ENCODE results near the gene CADM2.
A peak's percentile ranks its signal among the peaks of the same experiment; 100 is the strongest.

CADM2 gene

DNA sequence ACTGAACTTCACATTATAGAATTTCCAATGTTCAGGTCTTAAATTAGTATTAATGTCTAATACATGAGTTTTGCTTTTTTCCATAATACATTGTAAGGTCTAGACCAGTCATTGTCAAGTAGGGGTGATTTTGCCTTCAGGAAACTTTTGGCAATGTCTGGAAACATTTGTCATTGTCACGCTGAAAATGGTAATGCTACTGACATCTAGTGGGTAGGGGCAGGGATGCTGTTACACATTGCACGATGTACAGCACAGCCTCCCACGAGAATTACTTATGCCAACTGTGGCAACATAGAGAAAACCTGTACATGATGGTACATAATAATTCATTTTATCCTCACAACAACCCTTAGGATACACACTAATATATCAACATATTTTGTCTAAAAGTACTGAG is 384.1 kb downstream of the CADM2 start:
- no peak for DNase-seq

DNA sequence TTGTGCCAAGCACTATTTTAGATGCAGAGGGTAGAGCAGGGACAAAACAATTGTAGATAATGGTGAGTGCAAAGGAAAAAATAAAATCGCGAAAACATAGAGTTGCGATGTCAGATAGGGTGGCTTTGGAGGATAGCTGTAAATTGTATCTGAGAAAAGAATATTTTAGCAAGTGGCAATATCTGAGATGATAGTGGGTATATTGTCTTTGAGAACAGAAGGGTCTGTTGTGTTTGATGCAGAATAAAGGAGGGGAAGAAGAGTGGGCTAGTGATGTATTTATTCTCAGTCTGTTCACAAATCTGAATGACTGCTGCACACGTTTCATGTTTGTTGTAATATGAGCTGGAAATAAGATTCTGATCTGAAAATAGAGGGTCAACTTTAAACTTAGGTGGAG is 396.8 kb downstream of the CADM2 start:
- no peak for DNase-seq

DNA sequence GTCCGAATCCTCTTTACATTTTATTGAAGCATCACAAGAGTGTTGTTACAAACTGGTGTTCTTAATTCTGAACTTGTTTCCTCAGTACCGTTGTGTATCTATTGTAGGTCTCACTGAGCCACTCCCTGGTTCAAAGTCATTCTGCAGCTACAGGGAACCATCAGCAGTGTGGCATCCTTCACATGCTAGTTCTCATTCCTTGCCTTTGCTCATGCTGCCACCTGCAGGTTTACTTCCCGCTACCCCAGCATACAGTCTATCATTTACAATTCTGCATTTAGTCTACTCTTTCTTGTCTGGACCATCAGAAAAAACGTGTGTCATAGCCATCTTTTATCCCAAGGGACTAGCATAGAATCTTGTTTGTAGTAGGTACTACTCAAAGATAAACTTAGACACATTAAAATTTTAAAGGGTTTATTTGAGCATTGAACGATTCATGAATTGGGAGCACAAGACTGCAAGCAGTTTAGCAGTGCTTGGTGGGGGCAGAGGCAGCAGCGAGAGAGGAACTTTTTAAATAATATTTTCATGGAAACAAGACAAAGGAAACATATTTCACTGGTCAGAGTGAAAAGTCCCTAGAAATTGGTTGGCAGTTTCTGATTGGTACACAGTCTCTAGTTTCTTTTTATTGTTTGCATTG is 402.1 kb downstream of the CADM2 start:
- DNase-seq: peak; percentile 40

DNA sequence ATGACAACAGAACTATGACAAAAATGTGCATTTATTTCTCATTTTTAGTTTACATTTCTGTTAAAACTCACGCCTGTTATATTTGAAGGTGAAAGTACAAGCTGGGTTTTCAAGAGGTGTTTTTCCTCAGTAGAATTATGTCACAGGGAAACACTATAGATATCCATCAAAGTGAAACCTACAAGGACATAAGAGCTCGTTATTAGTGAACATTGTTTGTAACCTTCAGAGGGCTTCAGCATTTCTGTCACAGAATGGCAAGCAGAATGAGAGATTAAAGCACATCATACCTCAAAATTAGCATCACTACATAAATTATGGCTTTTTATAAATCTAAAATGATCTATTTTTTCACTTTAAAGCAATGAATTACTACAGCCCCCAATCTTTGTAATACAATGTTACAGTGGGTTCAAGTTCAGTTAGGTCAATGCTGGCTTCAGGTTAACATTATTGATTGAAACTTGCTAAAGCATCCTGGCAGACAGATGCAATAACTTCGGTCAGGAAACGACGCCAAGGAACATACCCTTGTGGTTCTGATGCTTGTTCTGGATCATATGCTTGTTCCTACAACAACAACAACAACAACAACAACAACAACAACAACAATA is 405.6 kb downstream of the CADM2 start:
- DNase-seq: no peak

DNA sequence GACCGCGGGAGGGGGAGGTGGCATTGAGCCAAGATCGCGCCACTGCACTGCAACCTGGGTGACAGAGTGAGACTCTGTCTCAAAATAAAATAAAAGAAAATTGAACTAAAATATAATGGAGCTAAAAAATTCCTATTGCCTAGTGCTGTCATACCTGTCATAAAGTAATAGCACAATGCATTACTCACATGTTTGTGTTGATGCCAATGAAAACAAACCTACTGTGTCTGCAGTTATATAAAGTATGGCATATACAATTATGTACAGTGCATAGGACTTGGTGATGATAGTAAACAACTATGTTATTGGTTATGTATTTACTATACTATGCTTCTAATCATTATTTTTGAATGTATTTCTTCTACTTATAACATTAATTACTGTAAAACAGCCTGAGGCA is 411.6 kb downstream of the CADM2 start:
- no peak for DNase-seq

DNA sequence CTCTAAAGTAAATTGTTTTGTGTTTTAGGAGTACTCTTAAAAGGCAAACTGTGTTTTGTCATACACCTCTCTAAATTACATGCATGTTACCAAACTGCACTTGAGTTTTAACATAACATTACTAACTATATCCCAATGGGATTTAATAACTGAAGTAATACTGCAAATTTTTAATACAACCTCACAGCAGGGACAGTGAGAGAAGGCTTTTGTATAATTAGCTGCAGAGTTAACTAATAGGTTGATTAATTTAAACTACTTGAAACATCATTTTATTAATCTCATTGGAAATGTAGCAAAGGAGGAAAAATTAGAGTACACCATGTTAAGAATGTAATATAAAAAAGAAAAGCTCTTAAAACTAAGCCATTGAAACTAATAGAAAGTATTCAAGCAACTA is 417.3 kb downstream of the CADM2 start:
- no peak for DNase-seq

DNA sequence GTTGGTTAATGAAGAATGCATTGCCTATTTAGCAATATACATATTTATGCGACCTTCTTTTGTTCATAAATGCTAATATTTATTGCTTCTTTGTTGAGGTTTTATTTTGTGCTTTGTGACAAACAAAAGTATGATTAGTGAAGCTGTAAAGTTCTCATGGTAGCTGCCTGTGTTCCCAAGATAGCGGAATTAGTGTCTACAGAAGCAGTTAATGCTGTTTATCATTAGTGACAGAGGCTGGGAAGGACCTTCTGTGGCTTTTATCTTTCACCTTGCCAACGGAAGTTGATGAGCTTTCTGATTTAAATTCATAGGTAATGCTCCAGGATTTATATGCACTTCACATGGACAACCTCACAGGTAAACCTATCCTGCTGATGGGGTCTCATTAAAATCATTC is 418.3 kb downstream of the CADM2 start:
- no peak for DNase-seq

DNA sequence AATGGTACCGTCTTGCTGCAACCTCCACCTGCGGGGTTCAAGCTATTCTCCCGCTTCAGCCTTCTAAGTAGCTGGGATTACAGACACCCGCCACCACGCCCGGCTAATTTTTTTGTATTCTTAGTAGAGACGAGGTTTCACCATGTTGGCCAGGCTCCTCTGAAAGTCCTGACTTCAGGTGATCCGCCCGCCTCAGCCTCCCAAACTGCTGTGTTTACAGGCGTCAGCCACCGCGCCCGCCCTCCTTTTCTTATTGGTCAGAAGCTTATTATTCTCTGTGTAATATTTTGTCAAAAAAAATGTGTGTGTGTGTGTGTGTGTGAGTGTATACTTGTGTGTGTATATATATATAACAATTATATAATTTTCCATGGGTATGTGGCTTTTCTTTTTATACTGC is 425.6 kb downstream of the CADM2 start:
- DNase-seq: no peak

DNA sequence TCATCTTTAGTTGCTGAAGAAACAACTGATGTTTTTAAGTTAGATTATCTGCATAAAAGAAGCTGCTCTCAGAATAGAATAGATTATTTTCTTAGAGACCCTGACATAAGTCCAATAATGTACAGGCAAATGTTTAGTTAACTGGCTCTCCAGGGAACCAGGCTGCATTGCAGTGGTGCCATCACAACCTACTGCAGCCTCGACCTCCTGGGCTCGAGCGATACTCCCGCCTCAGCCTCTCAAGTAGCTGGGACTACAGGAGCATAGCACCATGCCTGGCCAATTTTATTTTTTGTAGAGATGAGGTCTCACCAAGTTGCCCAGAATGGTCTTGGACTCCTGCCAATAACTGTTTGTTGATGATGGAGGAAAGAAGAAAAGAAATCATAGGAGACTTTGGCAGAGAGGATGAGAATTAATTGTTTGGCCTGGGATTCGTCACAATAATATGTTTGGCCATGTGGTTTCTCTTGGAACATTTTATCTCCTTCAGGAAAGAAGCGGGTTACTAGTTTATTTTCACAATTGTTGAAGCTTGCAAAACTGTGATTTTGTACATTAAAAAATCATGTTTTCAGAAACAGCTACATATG is 429.2 kb downstream of the CADM2 start:
- no peak for DNase-seq

DNA sequence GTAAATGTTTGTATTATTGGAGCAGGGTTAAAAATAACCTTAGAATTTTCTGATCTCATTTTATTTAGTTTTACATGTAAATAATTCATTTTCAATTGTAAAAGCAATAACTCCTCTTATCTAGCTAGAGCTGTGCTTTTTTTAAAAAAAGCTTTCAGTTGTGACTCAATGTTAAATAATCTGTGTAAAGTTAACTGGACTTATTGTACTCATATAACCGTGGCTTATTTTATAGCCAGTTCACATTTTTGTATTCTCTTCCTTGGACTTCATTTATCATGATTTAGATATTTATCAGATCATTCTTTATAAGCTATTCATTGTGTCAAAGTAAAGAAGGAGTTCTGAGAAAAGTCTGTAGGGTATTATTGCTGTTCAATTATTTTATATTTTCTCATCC is 435.6 kb downstream of the CADM2 start:
- no peak for DNase-seq

DNA sequence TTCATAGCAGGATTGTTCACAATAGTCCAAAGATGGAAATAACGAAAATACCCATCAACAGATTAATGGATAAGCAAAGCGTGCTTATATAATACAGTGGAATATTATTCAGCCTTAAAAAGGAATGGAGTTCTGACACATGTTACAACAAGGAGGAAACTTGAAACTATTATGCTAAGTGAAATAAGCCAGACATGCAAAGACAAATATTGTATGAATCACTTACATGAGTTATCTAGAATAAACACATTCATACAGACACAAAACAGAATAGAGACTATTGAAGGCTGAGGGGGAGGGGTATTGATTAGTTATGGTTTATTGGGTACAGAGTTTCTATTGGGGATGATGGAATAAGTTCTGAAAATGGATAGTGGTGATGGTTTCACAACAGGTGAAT is 438.6 kb downstream of the CADM2 start:
- no peak for DNase-seq

DNA sequence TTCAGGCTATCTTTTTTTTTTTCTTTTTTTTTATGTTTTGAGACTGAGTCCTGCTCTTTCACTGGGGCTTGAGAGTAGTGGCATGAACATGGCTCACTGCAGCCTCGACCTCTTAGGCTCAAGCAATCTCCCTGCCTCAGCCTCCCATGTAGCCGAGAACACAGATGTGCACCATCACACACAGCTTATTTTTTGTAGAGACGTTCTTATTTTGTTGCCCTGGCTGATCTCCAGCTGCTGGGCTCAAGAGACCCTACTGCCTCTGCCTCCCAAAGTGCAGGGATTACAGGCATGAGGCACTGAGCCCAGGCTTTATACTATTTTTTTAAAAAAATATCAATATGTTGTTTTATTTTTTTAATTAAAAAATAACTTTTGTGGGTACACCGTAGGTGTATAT is 467.3 kb downstream of the CADM2 start:
- DNase-seq: no peak

DNA sequence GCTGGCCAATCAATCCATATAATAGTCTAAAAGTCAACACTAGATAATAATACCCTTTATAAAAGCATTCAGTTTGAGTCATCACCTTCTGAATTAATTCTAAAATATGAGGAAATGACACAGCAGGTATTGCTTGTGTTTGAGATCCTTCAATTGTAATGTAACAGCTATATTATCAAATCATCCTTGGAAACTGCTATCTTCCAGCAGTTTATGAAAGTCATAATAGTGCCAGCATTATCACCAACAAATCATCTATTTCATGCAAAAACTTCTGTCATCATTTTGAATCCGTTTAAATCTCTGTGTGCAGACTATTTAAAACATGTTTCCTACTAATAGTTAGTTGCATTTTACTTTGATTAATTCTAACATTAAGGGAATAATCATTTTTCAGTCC is 468.7 kb downstream of the CADM2 start:
- no peak for DNase-seq

DNA sequence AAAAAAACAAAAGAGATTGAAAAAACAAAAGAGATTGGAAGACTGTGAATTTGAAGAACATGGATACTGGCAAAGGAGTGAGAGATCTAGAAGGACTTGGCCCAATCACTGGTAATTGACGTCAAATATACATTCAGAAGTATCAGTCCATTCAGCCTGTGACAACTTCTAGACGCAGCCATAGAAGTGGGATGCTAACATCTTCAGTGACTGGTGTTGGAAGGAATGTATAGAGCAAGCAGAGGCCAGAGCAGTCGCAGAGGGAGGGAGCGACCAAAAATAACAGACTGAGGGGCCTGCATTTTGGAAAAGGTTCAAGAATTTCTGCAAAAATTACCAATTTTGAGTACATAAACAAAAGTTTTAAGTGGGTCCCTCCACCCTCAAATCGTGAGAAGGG is 473.3 kb downstream of the CADM2 start:
- no peak for DNase-seq

DNA sequence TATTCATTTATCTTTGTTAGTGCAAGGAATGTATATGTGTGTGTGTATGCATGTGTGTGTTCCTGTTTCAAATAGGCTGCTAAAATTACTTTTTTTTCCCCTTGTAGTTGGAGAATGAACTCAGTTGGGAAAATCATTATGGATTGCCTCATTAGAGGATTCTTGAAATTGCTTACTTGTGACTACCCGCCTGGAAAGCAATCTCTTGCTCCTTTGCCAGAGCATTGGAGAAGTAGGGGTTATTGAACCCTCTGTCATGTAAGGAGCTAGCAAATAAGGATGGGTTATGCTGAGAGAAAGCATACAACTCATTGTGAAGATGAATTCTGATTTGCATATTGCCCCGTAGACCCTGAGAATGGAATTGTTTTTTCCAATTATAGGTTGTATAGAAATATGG is 474.5 kb downstream of the CADM2 start:
- DNase-seq: peak; percentile 13

DNA sequence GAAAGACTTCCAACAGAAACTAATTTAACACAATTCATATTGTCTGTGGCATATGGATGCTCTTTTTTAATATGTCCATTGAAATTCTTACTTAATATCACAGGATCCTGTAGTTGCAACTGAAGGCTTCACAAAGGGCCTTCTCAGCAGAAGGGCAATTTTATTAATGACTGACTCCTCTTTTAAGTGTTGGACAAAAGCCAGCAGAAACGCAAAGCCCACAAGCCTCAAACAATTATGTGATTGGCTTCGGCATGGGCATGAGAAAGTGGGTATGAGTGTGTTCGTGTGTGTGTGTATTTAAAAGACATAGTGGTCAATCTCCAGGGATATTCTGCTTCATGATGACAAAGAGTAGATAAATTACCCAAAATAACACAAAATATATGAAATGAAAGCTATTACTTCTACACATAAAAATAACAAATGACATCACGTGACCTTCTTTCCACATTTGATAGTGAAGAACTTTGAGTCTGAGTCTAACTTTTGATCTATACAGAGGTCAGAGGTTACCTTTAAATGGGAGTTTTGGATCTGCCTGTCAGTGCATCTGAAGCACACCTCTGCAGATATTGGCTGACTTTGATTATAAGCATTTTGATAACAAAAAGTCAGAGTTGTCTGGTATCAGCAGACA is 496.9 kb downstream of the CADM2 start:
- DNase-seq: no peak

DNA sequence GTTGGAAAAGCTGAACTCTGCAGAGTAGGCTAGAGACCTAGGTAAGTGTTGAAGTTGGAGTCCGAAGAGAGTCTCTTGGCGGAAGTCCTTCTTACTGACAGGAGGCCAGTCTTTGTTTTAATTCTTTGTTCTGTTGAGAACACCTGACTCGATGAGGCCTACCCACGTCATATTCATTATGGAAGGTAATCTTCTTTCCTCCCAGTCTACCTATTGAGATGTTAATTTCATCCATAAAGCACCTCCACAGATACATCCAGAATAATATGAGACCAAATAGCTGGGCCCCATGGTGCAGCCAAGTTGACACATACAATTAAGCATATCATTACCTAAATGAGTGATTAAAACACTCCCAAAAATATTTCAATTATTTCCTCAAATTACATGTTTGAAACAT is 515.5 kb downstream of the CADM2 start:
- no peak for DNase-seq

DNA sequence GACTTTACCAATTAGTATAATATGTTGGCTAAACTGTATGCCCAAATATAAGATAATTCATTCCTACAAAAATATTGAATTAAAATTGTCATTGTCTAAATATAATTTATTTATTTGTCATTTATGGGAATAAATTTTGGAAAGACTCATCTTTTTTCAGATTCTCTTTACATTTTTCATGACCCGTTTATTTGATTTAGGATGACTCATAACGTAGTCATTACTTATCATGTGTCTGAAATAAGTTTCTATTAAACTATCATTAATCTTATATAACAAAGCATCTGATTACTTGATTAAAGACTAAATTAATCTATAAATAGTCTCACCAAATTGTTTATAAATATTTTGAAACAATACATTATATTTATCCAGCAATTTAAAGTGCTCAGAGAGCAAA is 516.6 kb downstream of the CADM2 start:
- no peak for DNase-seq

DNA sequence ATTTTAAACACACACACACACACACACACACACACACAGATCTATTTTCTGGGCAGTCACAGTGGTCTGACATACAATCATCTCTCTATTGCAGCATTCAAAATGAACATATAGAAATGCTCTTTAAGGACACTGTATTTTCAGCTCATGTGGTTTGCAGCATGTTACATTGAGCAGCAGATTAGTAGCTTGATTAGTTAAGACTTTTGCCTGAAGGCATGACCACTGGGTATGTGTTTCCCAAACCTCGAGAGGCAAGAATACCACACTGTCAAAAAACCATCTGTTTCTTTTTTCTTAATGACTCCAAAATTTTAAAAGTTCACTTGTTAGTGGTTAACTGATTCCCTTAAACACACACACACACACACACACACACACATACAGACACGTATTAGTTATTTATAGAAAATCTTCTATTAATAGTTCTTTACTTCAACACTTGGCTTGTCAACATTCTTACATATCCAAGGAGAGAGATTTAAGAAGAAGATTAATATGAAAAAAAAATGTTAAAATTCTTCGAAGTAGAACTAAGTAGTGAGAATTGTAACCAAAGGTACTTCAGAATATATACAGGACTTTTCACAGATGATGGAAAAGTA is 518.2 kb downstream of the CADM2 start:
- DNase-seq: no peak

DNA sequence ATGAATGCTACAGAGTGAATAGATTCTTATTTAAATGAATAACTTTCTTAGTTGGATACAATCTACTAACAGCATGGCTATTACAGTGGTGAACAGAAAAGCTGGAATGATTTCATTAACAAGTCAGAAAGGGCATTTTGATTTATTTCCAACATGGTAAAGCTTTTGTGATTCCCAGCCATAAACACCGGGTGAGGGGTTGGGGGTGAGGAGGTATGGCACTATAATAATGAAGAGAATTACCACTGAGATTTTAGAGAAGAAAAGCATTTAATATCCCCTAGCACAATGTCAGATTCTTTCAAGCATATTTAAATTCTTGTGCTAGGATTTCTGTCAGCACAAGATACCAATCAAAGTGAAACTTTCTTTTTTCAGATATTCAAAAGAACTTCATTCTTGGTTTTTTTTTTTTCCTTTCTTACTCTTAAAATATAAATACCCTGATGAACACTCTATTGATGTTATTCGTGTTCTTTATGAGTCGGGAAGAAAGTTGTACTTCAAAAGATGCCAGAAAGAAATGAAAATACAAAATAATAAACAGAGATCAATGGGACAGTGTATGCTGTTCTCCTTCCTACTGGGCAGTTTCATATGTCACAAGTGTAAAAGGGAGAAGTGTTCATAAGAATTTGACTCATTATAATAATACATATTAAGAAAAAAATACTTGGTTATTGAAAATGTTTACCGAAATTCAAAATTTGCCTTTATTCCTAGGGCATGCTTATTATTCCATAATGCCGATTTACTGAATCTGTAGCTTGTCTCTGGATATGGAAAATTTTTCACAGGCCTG is 522.8 kb downstream of the CADM2 start:
- DNase-seq: no peak

DNA sequence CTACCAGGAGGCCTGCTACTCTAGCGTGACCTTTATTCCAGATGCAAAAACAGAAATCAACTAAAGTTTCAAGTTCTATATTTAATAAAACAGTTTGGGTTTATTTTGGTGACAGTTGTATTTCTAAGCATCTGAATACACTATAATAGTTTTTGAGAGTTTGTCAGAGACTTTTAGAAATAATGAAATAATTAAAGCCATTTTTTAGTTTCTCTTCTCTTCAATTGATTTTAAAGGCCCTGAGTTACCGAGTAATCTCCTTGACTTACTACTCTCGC is 523.4 kb downstream of the CADM2 start:
- DNase-seq: no peak

DNA sequence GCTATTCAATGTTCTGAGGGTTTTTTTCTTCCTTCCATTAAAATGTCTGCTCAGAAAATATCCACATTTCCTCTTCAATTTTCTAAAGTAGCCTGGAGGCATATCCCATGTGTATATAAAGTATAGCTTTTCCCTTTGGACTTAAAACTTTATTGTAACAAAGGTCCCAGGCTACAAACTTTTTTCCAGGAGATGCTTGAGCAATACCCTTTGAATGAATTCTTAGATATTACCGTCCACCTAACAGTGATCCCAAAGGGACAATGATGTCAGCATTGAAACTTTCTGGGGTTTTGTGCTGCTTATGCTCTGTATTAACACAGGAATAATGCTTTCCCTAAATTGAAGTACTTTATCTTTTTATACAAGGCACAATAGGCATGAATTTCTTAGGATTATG is 525.2 kb downstream of the CADM2 start:
- peak; percentile 20 for DNase-seq

DNA sequence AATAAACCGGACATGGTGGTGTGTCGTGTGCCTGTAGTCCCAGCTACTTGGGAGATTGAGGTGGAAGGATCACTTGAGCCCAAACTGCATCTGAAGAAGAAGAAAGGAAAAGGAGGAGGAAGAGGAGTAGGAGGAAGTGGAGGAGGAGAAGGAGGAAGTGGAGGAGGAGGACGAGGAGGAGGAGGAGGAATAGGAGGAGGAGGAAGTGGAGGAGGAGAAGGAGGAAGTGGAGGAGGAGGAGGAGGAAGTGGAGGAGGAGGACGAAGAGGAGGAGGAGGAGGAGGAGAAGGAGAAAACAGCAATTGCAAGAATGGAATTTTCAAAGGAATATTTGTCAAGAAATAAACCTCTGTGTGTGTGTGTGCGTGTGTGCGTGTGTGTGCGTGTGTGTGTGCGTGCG is 528.6 kb downstream of the CADM2 start:
- no peak for DNase-seq

Measured in fibroblast of upper back skin (primary cell).